Measurements from ENCODE around the gene RHOBTB1.

DNA sequence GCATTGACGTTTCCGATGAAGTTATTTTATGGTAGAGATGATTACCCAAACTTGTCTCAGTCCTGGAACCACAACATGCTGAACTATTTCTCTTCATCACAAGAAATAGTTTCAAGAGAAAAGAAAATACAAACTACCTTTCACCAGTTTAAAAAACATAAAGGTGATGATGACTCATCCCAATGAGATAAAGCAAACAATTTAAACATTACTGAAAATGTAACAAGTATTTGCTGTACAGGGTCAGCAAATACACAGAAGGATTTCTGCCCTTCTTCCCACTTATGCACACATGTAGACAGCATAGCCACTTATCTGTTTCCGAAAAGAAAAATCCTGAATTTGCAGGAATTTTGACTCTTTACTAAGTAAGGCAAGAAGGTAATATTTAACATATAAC lies 50.8 kb downstream of the RHOBTB1 start:
- TF ChIP-seq, protein P1, sequence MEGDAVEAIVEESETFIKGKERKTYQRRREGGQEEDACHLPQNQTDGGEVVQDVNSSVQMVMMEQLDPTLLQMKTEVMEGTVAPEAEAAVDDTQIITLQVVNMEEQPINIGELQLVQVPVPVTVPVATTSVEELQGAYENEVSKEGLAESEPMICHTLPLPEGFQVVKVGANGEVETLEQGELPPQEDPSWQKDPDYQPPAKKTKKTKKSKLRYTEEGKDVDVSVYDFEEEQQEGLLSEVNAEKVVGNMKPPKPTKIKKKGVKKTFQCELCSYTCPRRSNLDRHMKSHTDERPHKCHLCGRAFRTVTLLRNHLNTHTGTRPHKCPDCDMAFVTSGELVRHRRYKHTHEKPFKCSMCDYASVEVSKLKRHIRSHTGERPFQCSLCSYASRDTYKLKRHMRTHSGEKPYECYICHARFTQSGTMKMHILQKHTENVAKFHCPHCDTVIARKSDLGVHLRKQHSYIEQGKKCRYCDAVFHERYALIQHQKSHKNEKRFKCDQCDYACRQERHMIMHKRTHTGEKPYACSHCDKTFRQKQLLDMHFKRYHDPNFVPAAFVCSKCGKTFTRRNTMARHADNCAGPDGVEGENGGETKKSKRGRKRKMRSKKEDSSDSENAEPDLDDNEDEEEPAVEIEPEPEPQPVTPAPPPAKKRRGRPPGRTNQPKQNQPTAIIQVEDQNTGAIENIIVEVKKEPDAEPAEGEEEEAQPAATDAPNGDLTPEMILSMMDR (IDR thresholded peaks at IDR 0.05): no peak
- TF ChIP-seq POLR2A (IDR thresholded peaks at IDR 0.05): no peak
